Measurements from ENCODE around the gene P2RY12. TPM values are rescaled to one million over a fixed set of nuclear protein-coding genes. Genes with fewer than 3 reads are reported as not detected.

The P2RY12 gene
- total and polyA plus RNA-seq, 2 of the 4 experiments (the other 2 are of a cell fraction), result not detected

DNA sequence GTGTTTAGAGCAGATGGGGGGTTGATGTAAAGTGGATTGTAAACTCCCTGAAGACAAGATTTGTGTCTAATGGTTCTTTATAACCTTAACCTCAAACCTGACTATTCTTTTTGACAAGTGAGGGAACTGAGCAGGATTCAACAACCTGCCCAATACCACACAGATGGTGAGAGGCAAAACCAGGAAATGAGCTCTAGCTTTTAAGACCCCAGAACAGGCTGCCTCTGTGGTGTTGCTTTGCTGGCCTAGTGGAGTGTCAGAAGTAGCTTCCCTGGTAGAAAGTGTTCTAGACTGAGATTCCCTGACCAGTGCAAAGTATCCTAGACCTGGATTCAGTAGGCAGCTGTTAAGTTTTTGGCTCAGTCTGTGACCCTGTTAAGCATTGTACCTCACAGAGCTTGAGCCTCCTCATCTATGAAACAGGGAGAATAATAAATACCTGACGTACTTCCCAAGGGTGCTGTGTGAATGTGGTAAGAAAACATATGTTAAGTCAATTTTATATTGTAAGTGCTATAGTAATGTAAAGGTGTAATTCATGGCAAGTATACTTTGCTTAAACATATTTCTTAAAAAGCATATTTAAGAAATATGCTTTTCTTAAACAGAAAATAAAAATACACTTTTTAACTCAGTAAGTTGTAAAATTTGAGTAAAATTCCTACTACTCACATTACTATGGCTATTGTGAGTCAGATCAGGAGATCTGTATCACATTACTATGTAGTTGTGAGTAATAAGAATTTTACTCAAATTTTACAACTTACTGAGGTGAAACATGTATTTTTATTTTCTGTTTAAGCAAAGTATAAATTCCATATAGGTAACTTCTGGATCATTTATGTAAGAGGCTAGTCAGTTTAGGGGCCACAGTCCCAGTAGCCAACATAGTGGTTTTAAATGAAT is 76.7 kb downstream of the P2RY12 start:
- H3K27ac ChIP-seq (ENCODE audit: insufficient read depth, low read length), result no peak overlapping the region
- POLR2A ChIA-PET (ENCODE audit: unreplicated experiment), result no interaction called here
- WGBS, 2 experiments (ENCODE audit: extremely low coverage in 2 of 2, insufficient read length in 1 of 2), result no CpG with 5 or more reads among the region's 1 CpG
- TF ChIP-seq, protein P1, sequence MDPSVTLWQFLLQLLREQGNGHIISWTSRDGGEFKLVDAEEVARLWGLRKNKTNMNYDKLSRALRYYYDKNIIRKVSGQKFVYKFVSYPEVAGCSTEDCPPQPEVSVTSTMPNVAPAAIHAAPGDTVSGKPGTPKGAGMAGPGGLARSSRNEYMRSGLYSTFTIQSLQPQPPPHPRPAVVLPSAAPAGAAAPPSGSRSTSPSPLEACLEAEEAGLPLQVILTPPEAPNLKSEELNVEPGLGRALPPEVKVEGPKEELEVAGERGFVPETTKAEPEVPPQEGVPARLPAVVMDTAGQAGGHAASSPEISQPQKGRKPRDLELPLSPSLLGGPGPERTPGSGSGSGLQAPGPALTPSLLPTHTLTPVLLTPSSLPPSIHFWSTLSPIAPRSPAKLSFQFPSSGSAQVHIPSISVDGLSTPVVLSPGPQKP (IDR thresholded peaks at IDR 0.05; ENCODE audit: borderline replicate concordance, low read depth, low read length), result no peak
- TF ChIP-seq BHLHE40 (IDR thresholded peaks at IDR 0.05; ENCODE audit: low read depth, low read length), result no peak
- TF ChIP-seq RFX5 (IDR thresholded peaks at IDR 0.05; ENCODE audit: low read depth, low read length), result no peak
- TF ChIP-seq, protein P2, sequence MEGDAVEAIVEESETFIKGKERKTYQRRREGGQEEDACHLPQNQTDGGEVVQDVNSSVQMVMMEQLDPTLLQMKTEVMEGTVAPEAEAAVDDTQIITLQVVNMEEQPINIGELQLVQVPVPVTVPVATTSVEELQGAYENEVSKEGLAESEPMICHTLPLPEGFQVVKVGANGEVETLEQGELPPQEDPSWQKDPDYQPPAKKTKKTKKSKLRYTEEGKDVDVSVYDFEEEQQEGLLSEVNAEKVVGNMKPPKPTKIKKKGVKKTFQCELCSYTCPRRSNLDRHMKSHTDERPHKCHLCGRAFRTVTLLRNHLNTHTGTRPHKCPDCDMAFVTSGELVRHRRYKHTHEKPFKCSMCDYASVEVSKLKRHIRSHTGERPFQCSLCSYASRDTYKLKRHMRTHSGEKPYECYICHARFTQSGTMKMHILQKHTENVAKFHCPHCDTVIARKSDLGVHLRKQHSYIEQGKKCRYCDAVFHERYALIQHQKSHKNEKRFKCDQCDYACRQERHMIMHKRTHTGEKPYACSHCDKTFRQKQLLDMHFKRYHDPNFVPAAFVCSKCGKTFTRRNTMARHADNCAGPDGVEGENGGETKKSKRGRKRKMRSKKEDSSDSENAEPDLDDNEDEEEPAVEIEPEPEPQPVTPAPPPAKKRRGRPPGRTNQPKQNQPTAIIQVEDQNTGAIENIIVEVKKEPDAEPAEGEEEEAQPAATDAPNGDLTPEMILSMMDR (conservative IDR thresholded peaks at IDR 0.05; ENCODE audit: low read depth, low read length), result no peak
- no peak for TF ChIP-seq RCOR1 (IDR thresholded peaks at IDR 0.05; ENCODE audit: insufficient replicate concordance, low read length)
- TF ChIP-seq CEBPB (IDR thresholded peaks at IDR 0.05; ENCODE audit: low read depth, low read length), result no peak
- TF ChIP-seq MAFK (IDR thresholded peaks at IDR 0.05; ENCODE audit: low read depth, low read length), result no peak
- no peak for TF ChIP-seq NFE2L2 (IDR thresholded peaks at IDR 0.05; ENCODE audit: low read depth, low read length)
- TF ChIP-seq CHD1 (IDR thresholded peaks at IDR 0.05; ENCODE audit: low read depth, low read length), result no peak
- TF ChIP-seq FOS (IDR thresholded peaks at IDR 0.05; ENCODE audit: low read depth, low read length), result no peak
- no peak for TF ChIP-seq MAZ (IDR thresholded peaks at IDR 0.05; ENCODE audit: borderline replicate concordance, low read depth, low read length)
- TF ChIP-seq, protein P3, sequence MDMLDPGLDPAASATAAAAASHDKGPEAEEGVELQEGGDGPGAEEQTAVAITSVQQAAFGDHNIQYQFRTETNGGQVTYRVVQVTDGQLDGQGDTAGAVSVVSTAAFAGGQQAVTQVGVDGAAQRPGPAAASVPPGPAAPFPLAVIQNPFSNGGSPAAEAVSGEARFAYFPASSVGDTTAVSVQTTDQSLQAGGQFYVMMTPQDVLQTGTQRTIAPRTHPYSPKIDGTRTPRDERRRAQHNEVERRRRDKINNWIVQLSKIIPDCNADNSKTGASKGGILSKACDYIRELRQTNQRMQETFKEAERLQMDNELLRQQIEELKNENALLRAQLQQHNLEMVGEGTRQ (IDR thresholded peaks at IDR 0.05; ENCODE audit: low read depth, low read length), result no peak
- no peak for TF ChIP-seq RAD21 (IDR thresholded peaks at IDR 0.05; ENCODE audit: low read length)

More for the DNA sequence above, 76.7 kb downstream of the P2RY12 start:
- no peak overlapping the region for H3K9ac ChIP-seq (ENCODE audit: low read depth, low read length)
- H3K9me3 ChIP-seq (ENCODE audit: control insufficient read depth, insufficient read depth, low read length), result no peaks in the 10 kb centered on the region
- peaks cover 3% of the 10 kb centered on the region; the same call in 1 of the 2 replicates for H3K9me1 ChIP-seq (ENCODE audit: insufficient read depth, low read length)
- peak overlapping the region; percentile 69 for H3K14ac ChIP-seq (replicated peaks; ENCODE audit: low read depth, low read length)
- H2BK120ac ChIP-seq (ENCODE audit: low read depth, low read length), result peak overlapping the region; percentile 57
- DNase-seq (peak; percentile 60), ATAC-seq (ENCODE audit: low read depth) (no peak)
- peak overlapping the region; percentile 36; the same call in 2 of the 3 replicates for H2BK15ac ChIP-seq (ENCODE audit: low read depth, low read length)
- intact Hi-C loops (cut with micrococcal nuclease) (no loop called here), dilution Hi-C loops (cut with HindIII; ENCODE audit: low sequenced_read_pairs, unreplicated experiment) (no loop called here), in situ Hi-C loops (cut with MboI; ENCODE audit: low sequenced_read_pairs) (no loop called here)
- peak overlapping the region; percentile 83 for H2BK20ac ChIP-seq (ENCODE audit: low read depth, low read length)
- H3K79me1 ChIP-seq (ENCODE audit: low read depth in 1 of 2, low read length in 2 of 2), result no peaks in the 10 kb centered on the region
- CTCF ChIA-PET, result interaction anchor here (0.6 kb wide), 1 partner anchor 430 kb away, joined by 4 read pairs; no protein-coding TSS in a partner anchor
- peak overlapping the region; percentile 32 for H4K91ac ChIP-seq (ENCODE audit: insufficient read depth, low read depth, low read length)
- peak overlapping the region; percentile 31; the same call in 1 of the 2 replicates for H3K23ac ChIP-seq (ENCODE audit: low read depth, low read length)
- H2AFZ ChIP-seq (replicated peaks; ENCODE audit: low read length, poor library complexity), result peak overlapping the region; percentile 28
- peaks cover 12% of the 10 kb centered on the region for H3K4me1 ChIP-seq (ENCODE audit: control insufficient read depth, insufficient read depth, low read length)
- peak overlapping the region; percentile 39; the same call in 1 of the 2 replicates for H4K5ac ChIP-seq (ENCODE audit: low read depth, low read length)
- no peak overlapping the region for H3K4me3 ChIP-seq (ENCODE audit: insufficient read depth, low read depth, low read length)
- no peak overlapping the region for H3K4me2 ChIP-seq (ENCODE audit: low read depth, low read length)
- no peak overlapping the region for H3K56ac ChIP-seq (ENCODE audit: extremely low read depth, insufficient read depth, low read length)
- H2AK5ac ChIP-seq (ENCODE audit: low read depth, low read length), result peak overlapping the region; percentile 56
- peak overlapping the region; percentile 57 for H2AK9ac ChIP-seq (replicated peaks; ENCODE audit: low read depth, low read length, poor library complexity)
- peak overlapping the region; percentile 31 for H3K4ac ChIP-seq (ENCODE audit: low read depth, low read length)
- no peaks in the 10 kb centered on the region for H3K27me3 ChIP-seq (ENCODE audit: control insufficient read depth, insufficient read depth, low read length)
- no peak overlapping the region for H2BK5ac ChIP-seq (ENCODE audit: low read depth, low read length, poor library complexity, severe bottlenecking)
- peak overlapping the region; percentile 82 for H3K18ac ChIP-seq (ENCODE audit: low read depth, low read length)
- H4K20me1 ChIP-seq (ENCODE audit: insufficient read depth, low read length), result no peaks in the 10 kb centered on the region
- 0 out of 4 replicates have a peak overlapping the region, but pooled peaks of 1 of the 2 experiments have one; percentile 47 for H4K8ac ChIP-seq (ENCODE audit: low read depth in 2 of 2, low read length in 2 of 2)
- no TSS peak for BruUV-seq (replicated peaks)
- no peaks in the 10 kb centered on the region for H3K36me3 ChIP-seq (ENCODE audit: control insufficient read depth, insufficient read depth, low read length)
